Fibroblast of upper back skin (primary cell): ENCODE results near the gene IGSF3.
A peak's percentile ranks its signal among the peaks of the same experiment; 100 is the strongest.
"Not testable (repeated sequence)": the region's sequence is repeated elsewhere in the genome, so short reads cannot be mapped to it uniquely, and the experiment has no call there.

Source experiments
- DNase-seq: peaks from one replicate; pipeline ENCODE4 v3.0.0-alpha.2; 2013

The IGSF3 gene

GRCh38 chr1:116572771-116573430, 94.6 kb downstream of the IGSF3 start:
- peak; percentile 25 for DNase-seq

DNA sequence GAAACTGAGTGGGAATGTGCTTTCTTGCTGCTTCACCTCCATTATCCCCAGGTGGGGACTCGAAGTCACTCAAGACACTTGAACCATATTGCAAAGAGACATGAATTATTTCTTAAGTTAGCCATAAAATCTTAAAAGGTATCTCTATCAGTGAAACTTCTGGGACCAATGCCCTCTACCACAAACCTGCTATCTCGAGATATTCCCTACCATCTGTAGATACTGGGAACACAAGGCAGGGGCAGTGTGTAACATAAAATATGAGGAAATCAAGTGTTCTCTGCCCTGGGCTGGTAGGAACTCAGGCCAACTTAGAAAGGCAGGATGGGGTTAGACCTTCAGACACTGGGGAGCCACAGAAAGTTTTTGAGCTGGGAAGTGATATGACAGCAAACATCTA, 95.4 kb downstream of the IGSF3 start:
- DNase-seq: no peak

GRCh38 chr1:116571215-116571919, 96.2 kb downstream of the IGSF3 start:
- DNase-seq: no peak

DNA sequence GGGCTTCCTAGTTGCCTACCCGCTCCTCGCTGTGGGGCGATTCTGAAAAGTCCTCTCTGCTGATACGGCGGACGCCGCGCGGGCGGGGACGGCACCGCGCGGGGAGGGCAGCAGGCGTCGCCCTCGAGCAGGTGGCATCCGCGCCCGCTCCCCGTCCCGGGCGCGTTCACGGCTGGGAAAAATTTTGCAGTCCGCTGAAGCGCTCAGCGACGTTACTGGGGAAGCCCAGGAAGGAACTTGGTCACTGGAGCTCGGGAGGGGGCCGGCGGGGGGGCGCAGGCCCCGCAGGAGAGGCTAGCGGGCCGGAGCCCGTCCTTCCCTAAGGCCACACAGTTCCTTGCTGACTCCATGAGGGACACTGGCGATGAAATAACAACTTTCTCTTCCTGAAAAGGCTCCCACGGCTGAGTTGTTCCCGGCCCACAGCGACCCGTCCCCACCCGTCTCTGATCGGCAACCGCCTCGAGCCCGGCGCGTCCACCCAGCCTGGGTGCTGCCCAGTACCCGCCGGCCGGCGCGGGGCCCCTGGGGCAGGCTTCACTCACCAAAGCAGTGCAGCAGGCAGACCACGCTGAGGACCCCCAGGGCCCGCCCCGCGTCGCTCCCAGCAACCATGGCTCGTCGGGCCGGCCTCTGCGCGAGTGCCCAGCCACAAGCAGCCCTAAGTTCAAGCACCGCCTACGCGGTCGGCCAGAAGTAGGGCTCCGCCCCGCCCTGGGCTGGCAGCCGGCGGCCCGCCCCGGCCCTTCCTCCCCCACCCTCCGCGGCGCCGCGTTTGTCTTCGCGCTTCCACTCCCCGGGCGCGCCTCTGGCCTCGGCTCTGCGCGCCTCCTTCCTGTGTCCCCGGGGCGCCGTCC, 96.9 kb downstream of the IGSF3 start, which contains the start of gene CD58:
CD58 (minus strand) TSS at position 669 of the 857 bp plus-strand sequence; CDS start at position 615, 54 bp downstream.
- DNase-seq: peak; percentile 71

- no peak for DNase-seq
Measured at GRCh38 chr1:116569776-116570357, 97.7 kb downstream of the IGSF3 start.

DNA sequence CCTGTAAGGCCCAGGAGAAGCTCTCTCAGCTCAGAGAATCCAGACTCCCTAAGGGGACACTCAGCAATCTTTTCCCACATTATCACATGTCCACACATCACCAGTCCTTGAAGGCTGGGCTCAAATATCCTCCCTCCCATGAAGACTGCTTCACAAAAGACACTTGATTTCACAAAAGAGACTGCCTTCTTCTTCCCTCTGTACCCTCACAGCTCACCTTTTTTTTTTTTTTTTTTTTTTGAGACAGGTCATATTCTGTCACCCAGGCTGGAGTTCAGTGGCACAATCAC, 98.2 kb downstream of the IGSF3 start:
- DNase-seq: no peak

DNA sequence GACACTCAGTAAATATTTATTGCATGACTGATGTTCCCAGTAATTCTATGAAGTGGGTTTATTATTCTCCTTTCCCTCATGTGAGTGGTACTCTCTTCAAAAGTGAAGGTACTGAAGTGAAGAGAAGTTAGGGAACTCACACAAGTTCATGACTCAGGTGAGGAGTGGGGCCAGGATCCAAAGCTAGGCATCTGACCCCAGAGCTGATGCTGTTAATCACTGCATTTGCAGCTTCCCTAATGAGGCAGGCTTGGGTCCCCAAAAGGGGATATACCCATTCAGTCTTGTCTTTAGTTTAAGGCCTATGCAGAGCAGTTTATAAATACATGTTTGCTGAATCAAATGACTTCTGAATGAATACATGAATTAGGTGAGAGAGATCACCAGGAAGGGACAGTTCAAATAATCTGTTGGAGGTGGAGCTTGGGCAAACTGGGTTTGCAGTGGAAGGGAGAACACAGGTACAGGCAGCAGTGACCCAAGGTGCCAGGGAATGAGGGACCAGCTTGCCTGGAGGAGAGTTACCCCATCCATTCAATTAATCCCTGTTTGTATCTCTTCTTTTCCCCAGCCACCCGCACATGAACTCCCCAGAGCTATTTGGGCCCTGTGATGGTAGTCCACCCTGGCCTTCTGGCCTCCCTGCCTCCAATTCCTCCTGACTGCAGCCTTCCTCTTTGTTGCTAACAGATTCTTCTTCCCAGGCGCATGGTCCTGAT, 98.7 kb downstream of the IGSF3 start:
- DNase-seq: no peak

DNA sequence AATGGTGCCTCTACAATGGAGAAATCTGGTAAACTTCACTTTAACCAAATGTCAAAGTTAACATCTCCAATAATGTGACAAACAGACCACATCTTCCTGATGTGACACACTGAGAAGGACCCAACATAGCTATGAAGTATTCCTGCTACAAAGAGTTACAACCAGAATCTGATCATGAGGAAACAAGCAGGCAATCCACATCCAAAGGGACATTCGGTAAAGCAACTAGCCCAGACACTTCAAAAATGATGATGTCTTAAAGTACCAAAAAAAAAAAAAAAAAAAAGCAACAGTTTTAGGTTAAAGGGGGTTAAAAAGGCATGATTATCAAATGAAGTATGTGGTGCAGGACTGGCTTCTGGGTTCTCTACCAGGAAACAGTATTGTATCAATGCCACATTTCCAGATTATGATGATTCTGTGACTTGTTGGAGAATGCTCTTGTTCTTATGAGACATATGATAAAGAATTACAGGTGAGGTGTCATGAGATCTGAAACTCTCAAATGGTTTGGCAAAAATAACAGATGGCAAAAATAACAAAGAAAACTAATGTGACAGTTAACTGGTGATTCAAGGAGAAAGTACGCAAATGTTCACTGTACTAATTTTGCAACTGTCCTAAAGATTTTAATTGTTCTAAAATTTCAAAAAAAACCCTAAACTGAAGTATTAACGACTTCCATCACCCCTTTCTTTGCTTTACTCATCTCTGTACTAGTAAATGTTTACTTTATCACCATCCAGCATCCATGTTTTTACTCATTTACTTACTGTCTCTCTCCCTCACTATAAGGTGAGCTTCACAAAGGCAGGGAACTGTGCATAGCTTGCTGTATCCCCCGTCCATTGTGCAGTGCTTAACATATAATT, 99.5 kb downstream of the IGSF3 start:
- DNase-seq: no peak

- DNase-seq: no peak
Measured at GRCh38 chr1:116565222-116565621, 102.3 kb downstream of the IGSF3 start.

- no peak for DNase-seq
Measured at GRCh38 chr1:116564426-116564825, 103.1 kb downstream of the IGSF3 start.

GRCh38 chr1:116562465-116562864, 105.1 kb downstream of the IGSF3 start:
- not testable (repeated sequence) for DNase-seq

DNA sequence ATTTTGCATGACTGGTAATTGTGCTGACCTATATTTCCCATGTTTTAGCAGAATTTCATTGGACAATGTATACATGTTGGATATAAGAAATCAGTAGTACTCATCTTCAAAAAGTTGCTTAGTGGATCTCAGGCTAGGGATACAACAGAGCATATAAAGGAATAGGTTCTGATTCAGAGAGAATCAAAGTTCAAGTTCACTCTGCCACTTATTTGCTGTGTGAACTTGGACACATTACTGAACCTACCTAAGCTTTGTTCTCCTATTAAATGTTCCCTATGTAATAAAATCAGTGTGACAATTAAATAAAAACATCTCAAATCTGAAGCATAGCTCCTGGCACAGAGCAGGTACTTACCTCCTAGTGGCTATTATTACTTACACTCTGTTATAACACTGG, 106.0 kb downstream of the IGSF3 start:
- DNase-seq: no peak

DNA sequence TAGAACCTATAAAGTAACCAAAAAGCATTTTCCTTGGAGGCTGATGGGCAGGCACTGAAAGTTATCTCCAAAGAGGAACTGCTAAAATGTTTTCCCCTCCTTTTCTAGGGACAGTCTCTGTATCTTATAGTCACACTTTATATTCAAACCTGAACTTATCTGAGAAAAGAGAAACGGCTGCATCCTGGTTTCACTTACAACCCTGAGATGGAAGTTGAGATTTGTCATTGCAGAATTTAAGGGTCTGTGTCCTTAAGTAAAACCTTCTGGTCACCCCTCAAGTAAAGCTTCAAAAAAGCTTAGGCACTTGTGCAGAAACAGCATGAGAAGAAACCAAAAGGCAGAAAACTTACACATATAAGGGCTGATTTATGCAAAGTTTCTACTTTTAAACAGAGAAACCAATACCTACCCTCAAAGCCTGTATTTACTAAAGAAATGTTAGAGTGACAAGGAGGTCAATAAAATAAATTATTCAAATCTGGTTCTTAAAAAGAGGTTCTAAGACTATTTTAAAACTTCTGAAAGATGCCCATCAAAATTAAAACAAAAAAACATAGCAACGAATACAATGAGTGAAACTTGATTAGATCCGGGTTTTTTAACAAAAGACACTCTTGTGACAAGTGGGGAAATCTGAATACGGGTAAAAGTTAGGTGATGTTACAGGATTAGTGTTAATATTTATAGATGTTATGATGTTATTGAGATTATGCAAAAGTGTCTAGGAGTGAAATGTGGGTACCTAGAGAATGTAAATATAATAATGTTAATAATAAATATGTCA, 106.6 kb downstream of the IGSF3 start:
- DNase-seq: no peak

- no peak for DNase-seq
Measured at GRCh38 chr1:116559304-116559761, 108.2 kb downstream of the IGSF3 start.

DNA sequence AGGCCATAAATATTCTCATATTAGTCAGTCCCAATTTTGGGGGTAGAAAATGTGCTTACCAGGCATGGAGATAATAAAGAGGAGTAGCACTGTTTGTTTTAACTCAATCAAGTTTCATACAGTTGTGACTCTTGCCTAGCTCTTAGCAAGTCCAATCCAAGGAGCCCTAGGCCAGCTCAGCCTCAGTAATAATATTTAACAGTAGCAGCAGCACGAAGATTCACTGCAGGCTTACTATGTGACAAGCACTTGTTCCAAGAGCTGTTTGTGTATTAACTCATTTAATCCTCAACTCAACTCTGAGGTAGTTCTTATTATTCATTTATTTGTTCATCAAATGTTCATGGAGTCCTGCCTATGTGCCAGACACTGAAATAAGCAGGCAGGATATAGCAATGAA, 109.0 kb downstream of the IGSF3 start:
- DNase-seq: no peak

DNA sequence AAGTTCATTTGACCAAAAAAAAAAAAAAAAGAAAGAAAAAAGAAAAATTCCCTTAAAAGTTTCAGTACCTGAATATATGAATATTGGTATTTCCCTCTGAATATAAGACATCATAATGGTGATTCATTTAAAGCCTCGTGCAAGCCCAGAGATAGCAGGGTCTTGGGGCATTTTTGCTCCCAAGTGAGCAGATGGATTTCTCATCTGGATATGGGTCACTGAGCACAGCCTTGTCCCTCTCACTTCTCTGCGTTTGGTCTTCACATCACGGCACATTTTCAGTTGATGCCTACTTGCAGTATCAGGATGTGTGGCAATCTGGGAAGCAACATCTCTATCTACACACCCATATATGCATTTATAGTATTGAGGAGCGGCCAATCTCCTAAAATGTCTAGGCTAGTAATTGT, 109.4 kb downstream of the IGSF3 start:
- DNase-seq: no peak

DNA sequence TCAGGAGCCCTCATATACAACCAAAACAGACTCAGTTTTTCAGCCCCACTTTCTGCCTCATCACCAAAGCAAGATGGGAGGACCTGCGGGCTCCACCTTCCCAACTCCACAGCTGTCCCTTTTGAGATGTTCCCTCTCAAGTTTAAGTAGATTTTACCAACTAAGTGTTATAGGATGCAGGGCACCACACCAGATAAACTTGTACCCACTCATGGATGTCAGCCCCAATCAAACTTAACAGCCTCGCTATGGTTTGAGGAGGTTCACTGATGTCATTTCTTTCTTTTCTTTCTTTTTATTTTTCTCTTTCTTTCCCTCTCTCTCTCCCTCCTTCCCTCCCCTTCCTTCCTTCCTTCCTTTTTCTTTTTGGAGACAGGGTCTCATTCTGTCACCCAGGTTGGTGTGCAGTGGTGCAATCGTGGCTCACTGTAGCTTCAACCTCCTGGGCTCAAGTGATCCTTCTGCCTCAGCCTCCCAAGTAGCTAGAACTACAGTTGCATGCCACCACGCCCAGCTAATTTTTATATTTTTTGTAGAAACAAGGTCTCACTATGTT, 110.1 kb downstream of the IGSF3 start:
- no peak for DNase-seq

DNA sequence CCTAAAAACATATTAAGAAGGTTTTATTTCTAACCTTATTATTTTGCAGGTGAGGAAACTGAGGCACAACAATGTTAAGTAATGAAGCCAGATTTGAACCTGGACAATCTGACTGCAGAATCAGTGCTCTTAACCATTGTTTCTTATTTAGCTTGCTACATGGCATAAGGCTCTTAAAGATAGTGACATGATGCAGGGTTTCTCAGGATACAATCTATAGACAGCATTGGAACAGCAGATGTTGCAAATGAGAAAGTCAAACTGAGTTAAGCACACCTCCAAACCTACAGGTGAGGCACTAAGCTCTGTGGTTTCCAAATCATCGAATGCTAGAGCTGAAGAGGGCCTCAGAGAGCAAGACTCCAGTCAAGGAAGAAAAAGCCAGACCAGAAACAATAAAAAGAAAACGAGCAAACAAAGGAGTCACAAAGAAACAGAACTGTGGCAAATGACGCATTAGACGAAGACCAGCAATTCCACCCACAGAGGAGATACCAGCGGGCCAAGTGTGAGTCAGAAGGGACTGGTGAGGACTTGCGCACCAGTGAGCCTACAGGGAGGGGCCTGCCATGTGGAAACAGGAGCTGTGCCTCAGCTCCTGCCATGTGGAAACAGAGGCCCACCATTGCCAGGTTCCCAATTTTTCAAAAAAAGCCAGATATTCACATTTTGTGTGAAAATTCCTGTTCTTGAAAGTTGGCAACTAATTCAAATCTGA, 111.1 kb downstream of the IGSF3 start:
- DNase-seq: peak; percentile 20

GRCh38 chr1:116554924-116555323, 112.6 kb downstream of the IGSF3 start:
- no peak for DNase-seq
